ENCODE measurements around the gene OR10S1.
"Not testable (repeated sequence)": the region's sequence is repeated elsewhere in the genome, so short reads cannot be mapped to it uniquely, and the experiment has no call there.

Gene OR10S1

GRCh38 chr11:123977731-123978347, at the start of gene OR10S1:
TSS of gene OR10S1 (minus strand) at chr11:123977781. CDS start at chr11:123977664, 117 bp downstream.
- no peak for DNase-seq (ENCODE audit: low read depth, low spot score)

DNA sequence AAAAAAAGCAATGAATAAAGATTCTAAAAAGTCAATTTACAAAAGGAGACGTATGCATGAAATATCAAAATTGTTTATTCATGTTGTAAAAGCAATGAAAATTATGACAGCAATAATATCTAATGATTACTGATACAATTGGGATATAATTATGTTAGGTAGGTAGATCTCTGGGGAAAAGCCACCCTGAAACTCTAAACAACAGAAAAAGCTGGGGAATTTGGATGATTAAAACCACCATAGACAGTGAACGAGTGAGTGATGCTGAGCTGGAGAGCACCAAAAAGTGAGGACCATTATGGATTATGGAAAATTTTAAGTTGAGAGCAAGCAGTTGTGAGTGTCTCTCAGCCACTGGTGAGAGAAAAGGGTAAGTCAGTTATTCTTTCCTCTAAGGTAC, 48.9 kb upstream of the OR10S1 start, which contains the start of gene OR10G8:
TSS of gene OR10G8 (plus strand) at position 301 of the 400 bp plus-strand sequence. CDS start 2,825 bp downstream, outside the sequence.
- no peak for DNase-seq (ENCODE audit: low read depth, low spot score)

GRCh38 chr11:124015837-124016236, 38.3 kb upstream of the OR10S1 start:
- DNase-seq (ENCODE audit: low read depth, low spot score) = not testable (repeated sequence)

DNA sequence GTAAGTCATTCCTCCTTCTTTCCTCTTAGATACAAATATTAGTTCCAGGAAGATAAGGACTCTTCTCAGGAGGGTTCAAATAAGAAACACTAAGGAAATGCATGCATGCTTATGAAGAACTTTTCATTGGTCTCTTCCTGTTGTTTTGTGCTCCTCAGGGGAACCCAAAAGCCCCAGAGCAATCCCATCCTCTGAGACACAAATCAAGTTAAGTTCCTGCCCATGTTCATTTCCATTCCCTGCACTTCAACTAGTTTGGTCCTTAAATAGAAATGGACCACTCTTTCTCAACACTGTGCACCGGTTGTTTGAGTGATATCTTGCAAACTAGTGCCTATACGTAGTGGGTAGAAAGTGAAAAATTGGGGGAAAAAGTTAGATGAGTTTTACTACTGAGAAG, 35.1 kb upstream of the OR10S1 start, which contains the start of gene OR10G4:
TSS of gene OR10G4 (plus strand) at position 301 of the 400 bp plus-strand sequence. CDS start 2,578 bp downstream, outside the sequence.
- no peak for DNase-seq (ENCODE audit: low read depth, low spot score)

DNA sequence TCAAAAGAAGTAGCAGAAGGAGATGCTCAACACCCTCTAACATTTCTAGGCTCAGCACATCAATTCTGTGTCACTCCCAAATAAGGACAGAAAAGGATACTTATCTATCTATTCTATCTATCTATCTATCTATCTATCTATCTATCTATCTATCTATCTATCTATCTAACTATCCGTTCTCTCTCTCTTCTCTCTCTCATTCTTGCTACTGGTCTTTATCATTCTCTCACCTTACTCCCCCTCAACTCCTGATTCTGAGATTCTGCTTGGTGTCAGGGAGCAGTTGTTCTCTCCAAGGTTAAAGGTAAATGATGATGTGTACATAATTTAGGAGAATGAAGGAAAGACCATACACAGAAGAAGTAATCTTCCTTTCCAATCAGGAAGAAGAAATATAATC, 17.5 kb upstream of the OR10S1 start, which contains the start of gene OR10G6:
TSS of gene OR10G6 (minus strand) at position 43 of the 400 bp plus-strand sequence. CDS start at position 43, 0 bp downstream.
- DNase-seq (ENCODE audit: low read depth, low spot score) = no peak

GRCh38 chr11:123979311-123979710, 1.7 kb upstream of the OR10S1 start:
- no peak for DNase-seq (ENCODE audit: low read depth, low spot score)

DNA sequence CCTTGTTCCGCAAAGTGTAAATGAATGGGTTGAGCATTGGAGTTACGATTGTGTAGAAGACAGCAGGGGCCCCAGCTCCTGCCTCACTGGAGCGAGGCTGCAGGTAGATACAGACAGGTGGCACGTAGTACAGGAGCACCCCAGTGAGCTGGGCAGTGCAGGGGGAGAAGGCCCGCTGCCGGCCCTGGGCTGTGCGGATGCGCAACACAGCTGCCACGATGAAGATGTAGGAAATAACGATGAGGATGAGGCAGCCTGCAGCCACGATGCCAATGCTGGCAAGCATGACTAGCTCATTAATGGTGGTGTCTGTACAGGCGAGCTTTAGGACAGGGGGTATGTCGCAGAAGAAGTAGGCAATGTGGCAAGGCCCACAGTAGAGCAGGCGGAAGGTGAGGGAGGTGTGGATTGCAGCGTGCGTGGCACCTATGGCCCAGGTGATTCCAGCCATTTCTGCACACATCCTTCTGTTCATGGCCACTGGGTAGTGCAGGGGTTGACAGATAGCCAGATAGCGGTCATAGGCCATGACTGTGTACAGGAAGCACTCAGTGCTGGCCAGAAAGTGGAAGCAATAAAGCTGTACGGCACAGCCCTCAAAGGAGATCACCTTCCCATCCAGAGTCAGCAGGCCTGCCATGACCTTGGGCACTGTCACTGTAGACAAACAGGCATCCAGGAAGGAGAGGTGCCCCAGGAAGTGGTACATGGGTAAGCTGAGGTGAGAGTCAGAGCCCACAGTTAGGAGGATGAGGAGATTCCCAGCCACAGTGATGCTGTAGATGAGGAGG, 616 bp downstream of the OR10S1 start:
- no peak for DNase-seq (ENCODE audit: low read depth, low spot score)

- DNase-seq (ENCODE audit: low read depth, low spot score) = no peak
Measured at GRCh38 chr11:123973816-123974215, 3.8 kb downstream of the OR10S1 start.

DNA sequence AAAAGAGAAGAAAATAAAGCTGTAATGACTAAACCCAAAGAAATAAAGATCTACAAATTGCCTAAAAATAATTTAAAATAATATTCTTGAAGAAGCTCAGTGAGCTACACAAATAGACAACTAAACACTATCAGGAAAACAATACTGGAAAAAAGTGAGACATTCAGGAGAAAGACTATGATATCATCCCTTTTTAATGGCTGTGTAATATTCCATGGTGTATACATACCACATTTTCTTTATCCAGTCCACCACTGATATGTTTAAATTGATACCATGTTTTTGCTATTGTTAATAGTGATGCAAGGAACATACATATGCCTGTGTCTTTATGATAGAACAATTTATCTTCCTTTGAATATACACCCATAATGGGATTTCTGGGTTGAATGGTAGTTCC, 20.8 kb downstream of the OR10S1 start:
- no peak for DNase-seq (ENCODE audit: low read depth, low spot score)

DNA sequence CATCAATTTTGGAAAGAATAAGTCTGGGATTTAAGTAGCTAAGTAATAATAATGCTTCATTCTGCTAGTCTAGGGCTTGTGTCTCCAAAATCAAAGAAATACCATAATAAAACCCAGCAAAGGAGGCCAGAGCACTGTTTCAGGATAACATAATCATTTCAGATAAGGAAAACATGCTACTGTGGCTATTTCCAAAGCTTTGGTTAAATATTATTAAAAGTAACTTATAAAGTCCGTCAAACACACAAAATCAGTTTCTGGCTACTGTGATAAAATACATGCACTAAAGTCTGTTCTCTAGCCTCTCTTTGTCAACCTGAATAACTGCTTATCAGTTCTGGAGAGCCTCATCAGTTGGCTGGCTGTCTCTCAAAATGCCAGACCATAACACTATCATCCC, 32.4 kb downstream of the OR10S1 start:
- DNase-seq (ENCODE audit: low read depth, low spot score) = no peak

GRCh38 chr11:123943738-123944137, 33.8 kb downstream of the OR10S1 start, which contains the start of gene OR6T1:
TSS of gene OR6T1 (minus strand) at chr11:123943838. CDS start at chr11:123943838, 0 bp downstream.
- no peak for DNase-seq (ENCODE audit: low read depth, low spot score)

DNA sequence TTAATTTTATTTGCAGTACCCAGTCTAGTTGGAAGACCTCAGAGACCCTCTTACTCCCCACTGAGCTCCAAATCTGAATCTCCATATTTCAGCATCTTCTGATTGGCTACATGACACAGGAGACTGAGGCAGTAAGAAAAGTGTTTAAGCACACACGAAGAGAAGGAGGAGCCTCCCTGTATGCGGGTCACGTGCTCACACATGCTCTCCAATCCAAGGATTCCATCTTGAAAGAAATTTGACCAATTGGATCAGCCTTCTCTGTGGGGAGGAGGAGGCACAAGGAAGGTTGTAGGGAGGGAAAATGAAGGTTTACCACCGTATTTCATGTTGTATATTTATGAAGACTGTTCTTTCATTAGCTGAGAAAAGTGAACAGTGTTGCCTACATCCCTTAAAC, 35.2 kb downstream of the OR10S1 start:
- no peak for DNase-seq (ENCODE audit: low read depth, low spot score)

- DNase-seq (ENCODE audit: low read depth, low spot score) = no peak
Measured at GRCh38 chr11:123939317-123939716, 38.3 kb downstream of the OR10S1 start, which contains the start of gene OR4D5. TSS of gene OR4D5 (plus strand) at chr11:123939617. CDS start at chr11:123939617, 0 bp downstream.

All from activated naive CD8-positive, alpha-beta T cell treated with anti-CD3 and anti-CD28 coated beads, Interleukin-2, amount 50 U/mL, for 16 hours (primary cell).